ENCODE measurements around the gene ADGRG6.
"Not testable (repeated sequence)": the region's sequence is repeated elsewhere in the genome, so short reads cannot be mapped to it uniquely, and the experiment has no call there.

The ADGRG6 gene

DNA sequence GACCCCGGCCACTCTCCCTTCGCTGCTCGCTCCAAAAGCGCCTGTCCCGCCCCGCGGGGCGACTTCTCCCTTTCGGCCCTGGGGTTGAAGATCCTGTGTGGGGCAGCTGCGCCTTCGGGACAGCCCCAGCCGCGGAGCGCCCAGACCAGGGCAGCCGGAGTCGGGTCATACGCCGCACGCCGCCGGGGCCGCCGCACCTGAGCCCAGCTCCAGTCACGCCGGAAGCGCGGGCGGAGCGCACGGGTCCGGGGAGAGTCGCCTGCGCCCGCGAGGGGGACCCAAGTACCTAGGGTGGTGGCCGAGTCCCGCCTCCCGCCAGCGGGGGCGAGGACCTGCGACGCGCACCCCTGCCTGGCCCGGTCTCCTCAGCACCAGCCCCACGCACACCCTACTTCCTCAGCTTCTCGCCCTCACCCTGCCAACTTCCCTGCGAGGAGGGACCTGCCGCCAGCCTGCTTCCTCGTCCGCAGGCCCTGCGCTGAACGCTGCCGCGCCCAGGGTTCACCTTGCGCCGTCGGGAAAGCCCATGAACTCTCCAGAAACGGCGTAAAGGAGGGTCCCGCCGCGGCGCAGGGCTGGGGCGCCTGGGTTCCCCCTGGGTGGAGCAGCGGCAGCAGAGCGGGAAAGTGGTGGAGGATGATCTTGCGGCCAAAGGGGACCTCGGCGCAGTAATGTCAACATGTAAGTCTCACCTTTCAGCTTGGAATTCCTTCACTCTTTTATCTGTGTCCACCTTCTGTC lies at the start of gene ADGRG6:
Gene ADGRG6, plus strand, starts transcription at position 357 of the 741 bp plus-strand sequence. Its CDS starts 323 bp downstream, at position 680.
- DNase-seq (ENCODE audit: low read depth) = peak; percentile 74

DNA sequence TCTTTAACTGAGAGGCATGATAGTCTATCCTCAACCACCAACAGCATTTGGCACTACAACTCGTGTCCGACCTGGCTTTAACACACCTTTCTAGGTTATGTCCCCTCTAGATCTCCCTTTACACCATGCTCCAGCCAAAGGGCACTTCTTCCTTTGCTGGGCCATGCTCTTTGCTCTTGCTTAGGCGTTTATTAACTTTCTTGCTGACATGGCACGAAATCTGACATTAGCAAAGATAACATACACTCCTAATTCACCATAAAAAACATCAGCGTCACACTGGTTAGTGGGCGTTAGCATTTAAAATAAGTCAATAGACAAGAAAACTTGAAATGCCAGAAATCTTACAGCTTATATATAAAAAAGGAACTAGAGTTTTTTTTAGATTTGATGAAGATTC lies 47.3 kb upstream of the ADGRG6 start:
- DNase-seq (ENCODE audit: low read depth) = no peak

DNA sequence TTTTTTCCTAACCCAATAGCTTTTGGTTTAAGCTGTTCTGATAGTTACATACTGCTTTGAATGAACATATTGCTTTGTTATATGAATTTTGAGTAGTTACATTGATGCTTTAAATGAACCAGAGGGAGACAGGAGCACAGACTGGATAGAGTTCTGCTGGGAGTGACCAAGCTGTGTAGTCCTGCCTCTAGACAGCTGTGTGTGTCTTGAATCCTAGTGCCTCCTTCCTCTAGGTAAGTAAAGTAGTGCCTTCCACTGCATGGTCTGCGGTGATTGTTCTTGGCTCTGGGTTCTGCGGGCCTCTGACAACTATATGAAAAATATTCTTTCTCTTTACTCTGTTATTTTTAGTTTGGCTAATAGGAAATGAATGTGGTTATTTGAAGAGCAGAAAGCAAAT lies 46.0 kb upstream of the ADGRG6 start:
- no peak for DNase-seq (ENCODE audit: low read depth)

DNA sequence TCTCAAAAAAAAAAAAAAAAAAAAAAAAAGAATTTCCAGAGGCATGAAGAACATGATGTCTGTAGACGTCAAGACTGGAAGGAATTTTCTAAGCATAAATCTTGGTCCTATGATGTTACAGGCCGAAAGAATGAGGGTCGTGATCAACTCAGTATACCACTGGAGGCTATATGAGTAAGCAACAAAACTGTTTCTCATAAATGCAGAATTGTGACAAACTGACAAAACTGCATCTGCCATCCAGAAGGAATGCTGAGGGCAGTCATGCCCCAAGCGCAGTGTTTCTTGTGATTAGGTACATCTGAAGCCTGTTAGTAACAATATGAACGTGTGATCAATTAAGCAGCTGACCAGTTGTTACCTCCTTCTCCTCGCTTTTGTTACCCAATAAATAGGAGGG lies 43.5 kb upstream of the ADGRG6 start:
- DNase-seq (ENCODE audit: low read depth) = no peak

DNA sequence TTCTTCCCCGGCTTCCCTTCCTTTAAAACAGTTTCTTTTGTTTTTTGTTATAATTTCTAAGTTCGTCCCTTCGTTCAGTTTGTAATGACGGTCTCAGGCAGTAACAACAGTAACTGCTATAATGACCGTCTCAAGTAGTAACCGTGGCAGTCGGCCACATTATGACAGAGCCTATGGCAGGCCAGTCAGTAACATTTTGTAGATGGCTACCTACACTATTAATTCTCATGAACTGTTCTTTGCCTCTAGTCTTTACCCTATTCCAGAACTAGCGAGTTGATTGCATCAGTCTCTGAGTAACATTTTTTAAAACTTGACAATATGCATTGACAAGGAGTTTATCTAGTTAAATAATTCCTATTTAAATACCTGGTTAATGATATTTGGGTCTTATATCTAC lies 43.0 kb upstream of the ADGRG6 start:
- DNase-seq (ENCODE audit: low read depth) = no peak

- no peak for DNase-seq (ENCODE audit: low read depth)
Observed at GRCh38 chr6:142260748-142261147, 41.1 kb upstream of the ADGRG6 start.

- no peak for DNase-seq (ENCODE audit: low read depth)
Observed at GRCh38 chr6:142262231-142262630, 39.6 kb upstream of the ADGRG6 start.

- no peak for DNase-seq (ENCODE audit: low read depth)
Observed at GRCh38 chr6:142265476-142265875, 36.3 kb upstream of the ADGRG6 start.

- no peak for DNase-seq (ENCODE audit: low read depth)
Observed at GRCh38 chr6:142266060-142266459, 35.7 kb upstream of the ADGRG6 start.

- DNase-seq (ENCODE audit: low read depth) = no peak
Observed at GRCh38 chr6:142271476-142271875, 30.3 kb upstream of the ADGRG6 start.

- no peak for DNase-seq (ENCODE audit: low read depth)
Observed at GRCh38 chr6:142274656-142275055, 27.2 kb upstream of the ADGRG6 start.

- DNase-seq (ENCODE audit: low read depth) = peak; percentile 61
Observed at GRCh38 chr6:142275236-142276006, 26.4 kb upstream of the ADGRG6 start.

- DNase-seq (ENCODE audit: low read depth) = no peak
Observed at GRCh38 chr6:142276256-142276655, 25.6 kb upstream of the ADGRG6 start.

DNA sequence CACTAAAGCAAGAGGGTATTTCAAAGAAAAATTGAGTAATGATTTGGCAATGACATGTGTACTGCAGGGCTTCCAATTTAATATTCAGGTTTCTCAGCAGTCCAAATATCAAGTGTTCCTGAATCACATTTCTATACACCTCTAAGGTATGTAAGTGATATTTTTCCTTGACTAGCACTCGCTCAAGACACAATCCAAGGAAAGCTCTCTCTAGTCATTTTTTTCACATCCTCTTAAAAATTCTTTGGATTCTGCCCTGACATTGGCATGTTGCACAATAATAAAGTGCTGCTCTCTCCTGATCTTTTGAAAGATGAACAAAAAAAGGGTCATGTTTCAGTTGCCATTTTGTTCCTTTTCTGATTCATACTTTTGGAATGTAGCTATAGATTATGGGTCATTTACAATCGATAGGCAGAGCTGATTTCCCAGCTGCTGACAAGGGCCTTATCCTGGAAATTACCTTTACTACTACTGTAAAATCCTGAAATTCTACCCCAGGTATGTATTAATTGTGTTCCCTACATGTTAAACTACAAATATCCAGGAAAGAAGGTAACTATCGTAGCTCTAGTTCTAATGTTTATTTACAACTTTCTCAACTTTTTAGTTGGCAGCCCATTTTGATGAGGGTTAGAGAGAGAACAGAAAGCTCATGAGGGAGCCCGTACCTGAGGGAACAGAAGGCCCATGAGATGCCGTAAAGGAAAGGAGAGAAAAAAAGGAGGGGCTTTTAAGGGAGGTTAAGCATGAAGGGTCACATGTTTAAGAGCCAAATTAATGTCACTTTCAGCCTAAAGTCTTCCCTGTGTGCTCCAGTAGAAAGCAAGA lies 22.2 kb upstream of the ADGRG6 start:
- peak; percentile 54 for DNase-seq (ENCODE audit: low read depth)

DNA sequence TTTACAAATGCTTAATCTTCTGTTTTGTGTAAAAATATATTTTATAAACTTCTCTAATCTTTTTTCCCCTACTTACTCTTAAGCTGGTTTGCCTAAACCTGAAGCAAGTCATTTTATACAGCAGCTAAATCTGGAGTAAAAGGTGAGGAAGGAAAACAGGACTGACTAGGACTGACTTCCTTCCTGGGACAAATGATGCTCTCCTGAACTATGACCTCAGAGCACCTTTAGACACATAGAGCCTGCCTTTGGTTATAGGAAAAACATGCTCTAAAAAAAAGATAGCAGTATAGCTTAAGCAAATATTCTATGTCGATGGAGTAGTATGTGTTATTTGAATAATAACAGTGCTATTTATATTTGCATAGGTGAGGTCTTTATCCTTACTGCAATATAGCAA lies 21.5 kb upstream of the ADGRG6 start:
- no peak for DNase-seq (ENCODE audit: low read depth)

DNA sequence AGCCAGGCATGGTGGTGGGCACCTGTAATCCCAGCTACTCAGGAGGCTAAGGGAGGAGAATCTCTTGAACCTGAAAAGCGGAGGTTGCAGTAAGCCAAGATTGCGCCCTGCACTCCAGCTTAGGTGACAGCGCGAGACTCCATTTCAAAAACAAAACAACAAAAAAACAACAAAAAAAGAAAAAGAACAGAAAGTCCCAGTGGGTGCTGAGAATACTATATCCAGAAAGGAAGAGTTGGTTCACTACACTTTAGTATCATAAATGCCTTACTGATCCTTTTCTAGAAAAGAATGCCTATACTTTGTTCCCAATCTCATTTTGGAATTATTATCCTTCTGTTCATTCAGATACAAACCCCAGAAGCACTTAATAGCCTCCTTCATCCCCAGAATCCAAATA lies 20.9 kb upstream of the ADGRG6 start:
- DNase-seq (ENCODE audit: low read depth) = no peak

DNA sequence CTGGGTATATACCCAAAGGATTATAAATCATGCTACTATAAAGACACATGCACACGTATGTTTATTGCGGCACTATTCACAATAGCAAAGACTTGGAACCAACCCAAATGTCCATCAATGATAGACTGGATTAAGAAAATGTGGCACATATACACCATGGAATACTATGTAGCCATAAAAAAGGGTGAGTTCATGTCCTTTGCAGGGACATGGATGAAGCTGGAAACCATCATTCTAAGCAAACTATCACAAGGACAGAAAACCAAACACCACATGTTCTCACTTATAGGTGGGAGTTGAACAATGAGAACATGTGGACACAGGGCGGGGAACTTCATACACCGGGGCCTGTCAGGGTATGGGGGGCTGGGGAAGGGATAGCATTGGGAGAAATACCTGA lies 18.7 kb upstream of the ADGRG6 start:
- not testable (repeated sequence) for DNase-seq (ENCODE audit: low read depth)

- no peak for DNase-seq (ENCODE audit: low read depth)
Observed at GRCh38 chr6:142284419-142284818, 17.4 kb upstream of the ADGRG6 start.

- no peak for DNase-seq (ENCODE audit: low read depth)
Observed at GRCh38 chr6:142285235-142286087, 16.3 kb upstream of the ADGRG6 start.

DNA sequence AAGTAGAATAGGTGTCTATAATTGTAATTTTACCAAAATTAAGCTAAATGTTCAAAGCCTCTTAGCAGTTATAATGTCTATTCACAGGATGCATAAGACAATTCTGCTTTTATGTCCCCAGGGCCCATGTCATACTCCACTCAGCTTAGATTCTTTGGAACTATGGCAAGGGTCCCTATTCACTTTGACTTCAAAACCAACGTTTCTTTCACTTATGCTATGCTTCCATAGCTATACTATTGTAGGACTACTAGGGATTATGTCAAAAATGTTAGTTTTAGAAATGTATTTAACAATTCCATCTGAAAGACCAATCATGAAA lies 15.8 kb upstream of the ADGRG6 start:
- no peak for DNase-seq (ENCODE audit: low read depth)

- DNase-seq (ENCODE audit: low read depth) = no peak
Observed at GRCh38 chr6:142289687-142290086, 12.1 kb upstream of the ADGRG6 start.

DNA sequence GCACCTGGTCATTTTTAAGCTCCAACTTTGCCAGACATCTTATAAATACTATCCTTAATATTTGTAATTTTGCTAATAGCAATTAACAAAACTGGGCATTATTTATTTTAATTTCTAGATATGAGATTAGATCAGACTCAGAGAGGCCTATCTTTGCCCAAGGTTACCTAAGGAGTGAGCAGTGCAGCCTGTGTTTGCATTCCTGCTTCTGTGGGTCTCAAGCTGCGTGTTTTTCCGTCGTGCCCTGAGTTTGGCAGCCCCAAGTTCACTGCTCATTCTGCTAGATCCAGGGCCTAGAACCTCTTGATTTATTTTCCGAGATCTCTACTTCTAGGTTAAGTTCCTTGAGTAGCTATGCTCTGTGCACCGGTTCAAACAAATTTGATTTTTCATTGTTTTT lies 11.0 kb upstream of the ADGRG6 start:
- DNase-seq (ENCODE audit: low read depth) = no peak
